ENCODE measurements around the gene UTP20.

The UTP20 gene

GRCh38 chr12:101243074-101243473 is 36.8 kb upstream of the UTP20 start:
- no peak for DNase-seq (ENCODE audit: low spot score)
- no peak for TF ChIP-seq CTCF (conservative IDR thresholded peaks at IDR 0.05; ENCODE audit: low read depth)
- ChIA-PET CTCF (no interaction called here), POLR2A (ENCODE audit: low non-redundant PET) (no interaction called here)
- no peak overlapping the region for H3K27ac ChIP-seq

DNA sequence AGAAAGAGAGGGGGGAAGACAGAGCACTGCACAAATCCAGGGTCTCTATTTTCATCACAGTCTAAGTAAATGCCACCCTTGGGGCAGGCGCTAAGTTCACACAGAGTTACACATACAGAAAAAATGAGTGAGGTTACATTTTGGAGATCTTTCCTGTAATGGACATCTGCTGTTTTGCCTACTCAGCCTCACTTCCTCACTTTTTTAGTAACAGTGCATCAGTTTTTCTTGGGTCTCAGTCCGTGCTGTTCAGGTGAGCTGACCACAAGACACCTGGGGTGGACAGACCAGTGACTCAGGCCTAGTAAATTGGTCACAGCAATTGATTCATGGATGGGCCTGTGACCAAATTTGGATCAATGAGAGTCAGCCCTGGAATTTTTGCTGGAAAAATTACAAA is 36.3 kb upstream of the UTP20 start:
- POLR2A ChIA-PET (ENCODE audit: low non-redundant PET): no interaction called here
- CTCF ChIA-PET: interaction anchor here (0.7 kb wide), 1 partner anchor 281 kb away, joined by 3 read pairs; no protein-coding TSS in a partner anchor
- TF ChIP-seq CTCF (conservative IDR thresholded peaks at IDR 0.05; ENCODE audit: low read depth): no peak
- H3K27ac ChIP-seq: no peak overlapping the region
- DNase-seq (ENCODE audit: low spot score): no peak

DNA sequence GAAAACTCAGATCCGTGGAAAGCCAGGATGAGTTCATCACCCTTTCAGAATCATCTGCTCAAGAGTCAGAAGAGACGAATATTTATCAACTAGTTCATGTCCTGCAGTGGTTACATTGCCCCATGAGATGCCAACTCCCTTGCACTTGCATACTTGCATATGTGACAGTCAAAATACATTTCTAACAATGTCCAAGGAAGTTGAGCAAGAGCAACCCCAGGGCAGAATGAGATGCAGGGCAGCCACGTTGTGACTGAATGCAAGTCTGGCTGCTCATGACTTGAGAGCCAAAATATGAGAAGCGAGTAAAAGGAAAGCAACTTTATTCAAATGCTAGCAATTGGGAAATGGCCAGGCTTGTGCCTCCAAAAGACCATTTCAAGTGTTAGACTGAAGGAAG is 23.6 kb upstream of the UTP20 start:
- no peak for TF ChIP-seq CTCF (conservative IDR thresholded peaks at IDR 0.05; ENCODE audit: low read depth)
- no peak for DNase-seq (ENCODE audit: low spot score)
- CTCF ChIA-PET: no interaction called here
- POLR2A ChIA-PET (ENCODE audit: low non-redundant PET): no interaction called here
- H3K27ac ChIP-seq: no peak overlapping the region

- no peak for TF ChIP-seq CTCF (conservative IDR thresholded peaks at IDR 0.05; ENCODE audit: low read depth)
- ChIA-PET POLR2A (ENCODE audit: low non-redundant PET) (no interaction called here), CTCF (no interaction called here)
- no peak overlapping the region for H3K27ac ChIP-seq
- DNase-seq (ENCODE audit: low spot score): no peak
These were observed 22.5 kb upstream of the UTP20 start for GRCh38 chr12:101257357-101257756.

GRCh38 chr12:101267111-101267510 is 12.8 kb upstream of the UTP20 start:
- ChIA-PET POLR2A (ENCODE audit: low non-redundant PET) (no interaction called here), CTCF (interaction anchor here (0.5 to 0.6 kb wide), 2 partner anchors 352 to 1001 kb away, joined by 3 read pairs; no protein-coding TSS in a partner anchor)
- TF ChIP-seq CTCF (conservative IDR thresholded peaks at IDR 0.05; ENCODE audit: low read depth): no peak
- H3K27ac ChIP-seq: no peak overlapping the region
- DNase-seq (ENCODE audit: low spot score): no peak

GRCh38 chr12:101276433-101276832 is 3.5 kb upstream of the UTP20 start:
- ChIA-PET CTCF (no interaction called here), POLR2A (ENCODE audit: low non-redundant PET) (no interaction called here)
- DNase-seq (ENCODE audit: low spot score): no peak
- no peak for TF ChIP-seq CTCF (conservative IDR thresholded peaks at IDR 0.05; ENCODE audit: low read depth)
- no peak overlapping the region for H3K27ac ChIP-seq

GRCh38 chr12:101277443-101277842 is 2.5 kb upstream of the UTP20 start:
- ChIA-PET POLR2A (ENCODE audit: low non-redundant PET) (no interaction called here), CTCF (interaction anchor here (0.6 kb wide), 1 partner anchor 195 kb away, joined by 4 read pairs; no protein-coding TSS in a partner anchor)
- DNase-seq (ENCODE audit: low spot score): no peak
- TF ChIP-seq CTCF (conservative IDR thresholded peaks at IDR 0.05; ENCODE audit: low read depth): no peak
- H3K27ac ChIP-seq: no peak overlapping the region
